Brain microvascular endothelial cell (primary cell): ENCODE measurements around the gene UBASH3B.
A peak's percentile ranks its signal among the peaks of the same experiment; 100 is the strongest.

Experiments
- DNase-seq: peaks from one replicate; pipeline ENCODE4 v3.0.0-alpha.2; 2020
- H3K27ac ChIP-seq: fragments of 250-450 bp; sonication (Bioruptor Pico); 2 replicates; pipeline ENCODE4 v1.5.1; 2020; ENCODE audit warnings: mild to moderate bottlenecking, moderate library complexity
- H3K27me3 ChIP-seq: fragments of 250-450 bp; sonication (Bioruptor Pico); replicated peaks from 2 replicates; pipeline ENCODE4 v1.5.1; 2020; ENCODE audit warnings: mild to moderate bottlenecking
- H3K36me3 ChIP-seq: fragments of 250-450 bp; sonication (Bioruptor Pico); replicated peaks from 2 replicates; pipeline ENCODE4 v1.5.1; 2020; ENCODE audit warnings: mild to moderate bottlenecking
- H3K4me3 ChIP-seq: 2 replicates; pipeline ENCODE4 v1.5.1; 2011; ENCODE audit warnings: low read depth, mild to moderate bottlenecking, control low read depth, low read length, moderate library complexity
- CTCF ChIP-seq: IDR thresholded peaks from 2 replicates; pipeline ENCODE4 v1.5.1; 2011; ENCODE audit warnings: low read depth, mild to moderate bottlenecking, moderate library complexity, low read length, control low read depth, inconsistent platforms; ENCODE audit errors: missing control alignments
- in situ Hi-C: cut with HindIII; loops from 2 replicates; pipeline ENCODE4 v1.10.0; 2017; ENCODE audit warnings: low sequenced_read_pairs, low pct_ligation_motif_present

UBASH3B gene

DNA sequence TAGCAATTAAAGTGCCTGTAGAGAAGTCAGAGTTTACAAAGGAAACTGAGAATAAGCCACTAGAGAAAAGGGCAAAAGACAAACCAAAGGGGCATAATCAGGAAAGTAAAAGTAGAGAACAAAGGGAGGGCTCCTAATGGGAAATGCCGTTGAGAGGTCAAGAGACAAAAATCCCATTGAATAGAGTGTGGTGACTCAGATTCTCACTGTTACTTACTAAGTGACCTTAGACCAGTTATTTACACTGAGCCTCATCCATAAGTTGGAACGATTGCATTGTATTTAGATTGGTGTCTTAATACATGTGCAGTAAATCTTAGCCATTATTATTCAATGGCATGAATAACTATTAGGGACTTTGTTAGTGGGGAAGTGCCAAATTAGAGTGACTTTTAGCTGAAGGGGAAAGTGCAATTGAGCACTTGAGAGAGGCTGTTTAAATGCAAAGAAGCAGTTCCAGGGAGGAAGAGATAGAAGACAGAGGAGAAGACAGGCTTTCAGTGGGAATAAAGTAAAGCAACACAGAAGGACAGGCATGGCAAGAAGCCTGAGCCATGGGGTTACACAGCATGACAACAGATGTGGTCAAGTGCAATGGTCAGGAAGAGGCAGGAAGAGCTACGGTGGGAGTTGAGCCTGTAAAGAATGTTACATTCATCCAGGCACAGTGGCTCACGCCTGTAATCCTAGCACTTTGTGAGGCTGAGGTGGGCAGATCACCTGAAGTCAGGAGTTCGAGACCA, 82.6 kb downstream of the UBASH3B start:
- Histone ChIP-seq H3K27ac (peak overlapping the region; percentile 60), H3K36me3 (no peaks in the 10 kb centered on the region), H3K27me3 (no peaks in the 10 kb centered on the region), H3K4me3 (no peak overlapping the region)
- no peak for DNase-seq
- TF ChIP-seq CTCF, result no peak
- in situ Hi-C loops, result loop anchor here (25.0 kb wide), 1 partner anchor 101 kb away; no protein-coding TSS in a partner anchor

DNA sequence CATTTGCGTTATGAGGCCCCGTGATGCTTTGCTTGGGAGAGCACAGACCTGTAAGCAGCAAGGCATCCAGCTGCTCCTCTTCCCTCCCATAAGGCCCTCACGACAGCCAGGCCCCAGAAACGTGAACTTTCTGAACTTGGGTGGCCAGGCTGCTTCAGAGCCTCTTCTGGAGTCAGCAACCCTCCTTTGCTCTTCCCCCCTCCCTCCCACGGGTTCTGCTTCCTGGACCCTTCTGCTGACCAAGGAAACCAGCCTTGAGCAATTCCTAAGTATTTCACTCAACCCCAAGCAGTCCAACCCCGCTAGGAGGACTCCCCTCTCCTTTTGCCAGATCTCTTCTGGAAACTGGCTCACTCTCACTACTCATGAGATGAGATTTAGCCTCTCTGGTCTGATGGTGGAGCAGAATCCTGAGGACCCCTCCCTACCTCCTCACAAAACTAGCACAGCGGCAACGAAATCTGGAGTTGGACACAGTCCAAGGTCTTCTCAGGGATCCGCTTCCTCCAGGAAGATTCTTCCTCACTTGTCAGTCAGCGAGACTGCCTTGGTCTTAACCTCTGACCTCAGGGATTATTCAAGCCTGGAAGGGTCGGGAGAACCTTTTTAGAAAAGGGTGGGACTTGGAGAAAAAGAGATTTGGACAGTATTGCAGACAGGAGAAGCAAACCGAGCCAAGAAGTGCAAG, 86.2 kb downstream of the UBASH3B start:
- DNase-seq, result peak; percentile 50
- Histone ChIP-seq H3K27me3 (no peaks in the 10 kb centered on the region), H3K36me3 (no peaks in the 10 kb centered on the region), H3K27ac (peak overlapping the region; percentile 42), H3K4me3 (no peak overlapping the region)
- TF ChIP-seq CTCF, result no peak
- in situ Hi-C loops, result loop anchor here (25.0 kb wide), 1 partner anchor 104 kb away; no protein-coding TSS in a partner anchor

- Histone ChIP-seq H3K27me3 (no peaks in the 10 kb centered on the region), H3K27ac (peak overlapping the region; percentile 42), H3K36me3 (no peaks in the 10 kb centered on the region), H3K4me3 (no peak overlapping the region)
- in situ Hi-C loops, result loop anchor here (25.0 kb wide), 1 partner anchor 105 kb away; no protein-coding TSS in a partner anchor
- DNase-seq, result no peak
- no peak for TF ChIP-seq CTCF
Observed at GRCh38 chr11:122742301-122743018, 86.9 kb downstream of the UBASH3B start.

DNA sequence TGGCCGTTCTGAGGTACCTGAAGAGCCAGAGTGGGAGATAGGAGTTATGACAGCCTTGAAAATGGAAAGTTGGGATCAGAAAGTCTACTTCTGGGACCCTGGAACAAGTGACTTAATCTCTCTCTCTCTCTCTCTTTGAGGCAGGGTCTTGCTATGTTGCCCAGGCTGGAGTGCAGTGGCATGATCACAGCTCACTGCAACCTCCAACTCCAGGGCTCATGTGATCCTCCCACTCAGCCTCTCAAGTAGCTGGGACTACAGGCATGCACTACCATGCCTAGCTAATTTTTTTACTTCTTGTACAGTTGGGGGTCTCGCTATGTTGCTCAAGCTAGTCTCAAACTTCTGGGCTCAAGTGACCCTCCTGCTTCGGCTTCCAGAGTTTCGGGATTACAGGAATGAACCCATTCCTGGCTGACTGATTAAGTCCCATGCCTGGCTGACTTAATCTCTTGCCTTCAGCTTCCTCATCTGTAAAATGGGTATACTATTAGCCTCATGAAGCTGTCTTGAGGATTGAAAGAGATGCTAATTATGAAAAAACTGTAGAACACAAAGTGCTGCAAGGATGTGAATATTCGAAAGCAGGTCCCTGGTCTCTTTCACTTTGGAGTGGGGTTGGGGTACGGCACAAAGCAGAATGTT, 87.7 kb downstream of the UBASH3B start:
- Histone ChIP-seq H3K4me3 (no peak overlapping the region), H3K27ac (no peak overlapping the region), H3K27me3 (no peaks in the 10 kb centered on the region), H3K36me3 (no peaks in the 10 kb centered on the region)
- no peak for DNase-seq
- in situ Hi-C loops, result loop anchor here (25.0 kb wide), 1 partner anchor 106 kb away; no protein-coding TSS in a partner anchor
- no peak for TF ChIP-seq CTCF

GRCh38 chr11:122743949-122744348, 88.4 kb downstream of the UBASH3B start:
- in situ Hi-C loops, result loop anchor here (25.0 kb wide), 1 partner anchor 107 kb away; no protein-coding TSS in a partner anchor
- no peaks in the 10 kb centered on the region for H3K27me3 ChIP-seq
- no peak overlapping the region for H3K4me3 ChIP-seq
- no peaks in the 10 kb centered on the region for H3K36me3 ChIP-seq
- TF ChIP-seq CTCF, result no peak
- no peak for DNase-seq
- H3K27ac ChIP-seq, result no peak overlapping the region
